SK-N-MC (cell line): ENCODE data around the gene HELB.

Experiments used
- EZH2 ChIP-seq: fragments of 200-600 bp; sonication (generic); IDR thresholded peaks from one replicate; pipeline ENCODE4 v1.6.1; 2017; ENCODE audit warnings: antibody characterized with exemption
- POLR2AphosphoS5 ChIP-seq: IDR thresholded peaks from 2 replicates; pipeline ENCODE4 v1.6.1; 2012; ENCODE audit warnings: mild to moderate bottlenecking, low read depth, low read length, borderline replicate concordance

- no peak for TF ChIP-seq POLR2AphosphoS5
- no peak for TF ChIP-seq EZH2
These were observed 35.2 kb downstream of the HELB start for GRCh38 chr12:66337381-66338010.
